OCI-LY3 (cell line): Measurements from ENCODE around the gene REC8.
"Not testable (repeated sequence)": the region's sequence is repeated elsewhere in the genome, so short reads cannot be mapped to it uniquely, and the experiment has no call there.

ENCODE experiments used
- H2AFZ ChIP-seq: fragments of 200-600, 300-600 bp; shearing (Covaris generic); 2 replicates; pipeline ENCODE4 v1.6.0; 2014; ENCODE audit warnings: antibody characterized with exemption, low read depth, low read length
- H3K27ac ChIP-seq: fragments of 200-600, 300-600 bp; sonication (generic); 2 replicates; pipeline ENCODE4 v1.5.1; 2014; ENCODE audit warnings: mild to moderate bottlenecking, low read length, moderate library complexity, mixed read lengths
- H3K27me3 ChIP-seq: fragments of 200-600, 300-600 bp; sonication (generic); 2 replicates; pipeline ENCODE4 v1.6.1; 2014; ENCODE audit warnings: low read depth, low read length, mixed read lengths
- H3K36me3 ChIP-seq: fragments of 200-600, 300-600 bp; sonication (generic); replicated peaks from 2 replicates; pipeline ENCODE3; 2014; ENCODE audit warnings: low read depth, low read length, mixed read lengths
- H3K4me1 ChIP-seq: fragments of 300-600, 200-600 bp; sonication (generic); 2 replicates; pipeline ENCODE4 v1.6.1; 2014; ENCODE audit warnings: low read length, mixed read lengths
- H3K4me2 ChIP-seq: fragments of 200-600, 300-600 bp; sonication (generic); 2 replicates; pipeline ENCODE4 v1.6.1; 2014; ENCODE audit warnings: low read length, mixed read lengths
- H3K4me3 ChIP-seq: fragments of 300-600, 200-600 bp; sonication (generic); 2 replicates; pipeline ENCODE4 v1.5.1; 2014; ENCODE audit warnings: antibody characterized with exemption, mild to moderate bottlenecking, low read length, moderate library complexity
- H3K79me2 ChIP-seq: fragments of 300-600, 200-600 bp; shearing (Covaris generic); 2 replicates; pipeline ENCODE4 v1.6.1; 2014; ENCODE audit warnings: mild to moderate bottlenecking, low read length, mixed read lengths
- H3K9ac ChIP-seq: fragments of 300-600, 200-600 bp; shearing (Covaris generic); 2 replicates; pipeline ENCODE4 v1.6.0; 2014; ENCODE audit warnings: mild to moderate bottlenecking, low read length, moderate library complexity
- H3K9me3 ChIP-seq: fragments of 200-600, 300-600 bp; shearing (Covaris generic); 2 replicates; pipeline ENCODE4 v1.6.1; 2014; ENCODE audit warnings: low read length, mixed read lengths; ENCODE audit not compliant: insufficient read depth
- H4K20me1 ChIP-seq: fragments of 200-600, 300-600 bp; sonication (generic); 2 replicates; pipeline ENCODE4 v1.6.1; 2016; ENCODE audit warnings: low read length, mixed read lengths; ENCODE audit not compliant: insufficient read depth
- CTCF ChIP-seq: fragments of 200-600, 300-600 bp; sonication (generic); IDR thresholded peaks from 2 replicates; pipeline ENCODE4 v1.5.1; 2014; ENCODE audit warnings: antibody characterized with exemption, low read length, low read depth
- EZH2phosphoT487 ChIP-seq: fragments of 200-600 bp; shearing (Covaris generic); IDR thresholded peaks from 2 replicates; pipeline ENCODE4 v1.6.1; 2018; ENCODE audit warnings: antibody characterized with exemption, mixed run types, low read depth

Gene REC8

GRCh38 chr14:24197056-24197450, 25.2 kb downstream of the REC8 start:
- Histone ChIP-seq H3K79me2 (peaks cover 48% of the 10 kb centered on the region), H3K4me2 (peak overlapping the region; percentile 91), H2AFZ (no peak overlapping the region), H3K4me3 (peak overlapping the region; percentile 96), H3K36me3 (peaks cover 26% of the 10 kb centered on the region), H3K9ac (peak overlapping the region; percentile 93), H3K27me3 (no peaks in the 10 kb centered on the region), H3K9me3 (no peaks in the 10 kb centered on the region), H3K27ac (peak overlapping the region; percentile 87; the same call in 1 of the 2 replicates), H3K4me1 (peaks cover 15% of the 10 kb centered on the region), H4K20me1 (no peaks in the 10 kb centered on the region)
- no peak for TF ChIP-seq EZH2phosphoT487
- no peak for TF ChIP-seq CTCF

- TF ChIP-seq CTCF (no peak), EZH2phosphoT487 (no peak)
- peaks cover 15% of the 10 kb centered on the region for H3K4me1 ChIP-seq
- no peaks in the 10 kb centered on the region for H3K27me3 ChIP-seq
- peaks cover 17% of the 10 kb centered on the region for H3K36me3 ChIP-seq
- H3K27ac ChIP-seq = no peak overlapping the region
- peaks cover 35% of the 10 kb centered on the region for H3K79me2 ChIP-seq
- no peak overlapping the region for H3K4me3 ChIP-seq
- no peak overlapping the region for H3K9ac ChIP-seq
- H3K4me2 ChIP-seq = no peak overlapping the region
- H2AFZ ChIP-seq = no peak overlapping the region
- H4K20me1 ChIP-seq = no peaks in the 10 kb centered on the region
- H3K9me3 ChIP-seq = no peaks in the 10 kb centered on the region
Observed at GRCh38 chr14:24198814-24199524, 27.1 kb downstream of the REC8 start.

GRCh38 chr14:24202538-24202937, 30.7 kb downstream of the REC8 start:
- not testable (repeated sequence) for H3K4me1 ChIP-seq, H3K9me3 ChIP-seq, H3K27me3 ChIP-seq, H2AFZ ChIP-seq, H3K27ac ChIP-seq, H3K4me2 ChIP-seq, H4K20me1 ChIP-seq, H3K9ac ChIP-seq, H3K4me3 ChIP-seq, H3K79me2 ChIP-seq
- peaks cover 39% of the 10 kb centered on the region for H3K36me3 ChIP-seq

- not testable (repeated sequence) for H4K20me1 ChIP-seq
Observed at GRCh38 chr14:24203249-24203886, 31.5 kb downstream of the REC8 start.

More at GRCh38 chr14:24203249-24203886, 31.5 kb downstream of the REC8 start:
- not testable (repeated sequence) for H3K4me3 ChIP-seq, H3K9ac ChIP-seq, H3K4me2 ChIP-seq, H2AFZ ChIP-seq, H3K9me3 ChIP-seq, H3K4me1 ChIP-seq, H3K27me3 ChIP-seq, H3K79me2 ChIP-seq, H3K27ac ChIP-seq
- H3K36me3 ChIP-seq = peaks cover 47% of the 10 kb centered on the region
